ENCODE results near the gene HSH2D. TPM values are rescaled to one million over a fixed set of nuclear protein-coding genes. Genes with fewer than 3 reads are reported as not detected.

HSH2D gene
- total and polyA plus RNA-seq, 9 of the 15 experiments (the other 6 are each of a cell fraction or from before 2014, with no cell fraction given): 0.03 to 1.1 (median 0.35) TPM; not detected in 1

GRCh38 chr19:16159655-16160054, 16.2 kb downstream of the HSH2D start:
- no peak overlapping the region for H3K4me2 ChIP-seq (ENCODE audit: insufficient read depth, low read length)
- H3K27me3 ChIP-seq (ENCODE audit: control insufficient read depth in 2 of 2, insufficient read depth in 2 of 2, low read length in 2 of 2): peaks cover 0 to 4% of the 10 kb centered on the region in 2 experiments; a peak in 1 of 5 replicates
- no peaks in the 10 kb centered on the region for H3K36me3 ChIP-seq (ENCODE audit: control insufficient read depth, insufficient read depth, low read length)
- H3K9me1 ChIP-seq (ENCODE audit: control insufficient read depth, insufficient read depth, low read length): no peaks in the 10 kb centered on the region
- H3K27ac ChIP-seq (ENCODE audit: extremely low read depth, low read depth, low read length): no peak overlapping the region
- intact Hi-C loops (cut with micrococcal nuclease) (no loop called here), in situ Hi-C loops (cut with MboI) (no loop called here)
- H3K4me1 ChIP-seq (replicated peaks in 1 of 2; ENCODE audit: control insufficient read depth in 2 of 2, insufficient read depth in 2 of 2, low read length in 2 of 2): no peaks in the 10 kb centered on the region; a peak in 2 of 5 replicates
- H3K9me3 ChIP-seq (replicated peaks; ENCODE audit: control insufficient read depth, insufficient read depth, low read depth, low read length): no peaks in the 10 kb centered on the region
- H3K4me3 ChIP-seq: no peak overlapping the region
- ATAC-seq (no peak), DNase-seq (ENCODE audit: extremely low read depth in 1 of 4, low spot score in 3 of 4) (no peak), FAIRE-seq (no peak)
- H4K20me1 ChIP-seq (replicated peaks; ENCODE audit: control insufficient read depth, insufficient read depth, low read length): 0 out of 2 replicates have a peak, but pooled peaks cover 3% of the 10 kb centered on the region
- H2AFZ ChIP-seq (ENCODE audit: low read depth, low read length): no peak overlapping the region
- BruUV-seq (replicated peaks): no TSS peak
- TF ChIP-seq HES1 (IDR thresholded peaks at IDR 0.05; ENCODE audit: low read depth) (no peak), RBM25 (IDR thresholded peaks at IDR 0.05; ENCODE audit: low read depth, low read length, severe bottlenecking) (peak; percentile 63), ZFP36 (IDR thresholded peaks at IDR 0.05; ENCODE audit: low read depth, low read length, partially characterized antibody) (peak; percentile 9)
- POLR2A ChIA-PET: interaction anchor here (1.2 kb wide), 1 partner anchor 82 kb away, joined by 5 read pairs; no protein-coding TSS in a partner anchor
- H3K79me2 ChIP-seq (ENCODE audit: control insufficient read depth, insufficient read depth, low read length): no peaks in the 10 kb centered on the region
- CTCF ChIA-PET (ENCODE audit: low intra/inter-chr PET ratio): no interaction called here
- no peak overlapping the region for H3K9ac ChIP-seq (ENCODE audit: insufficient read depth in 1 of 2, low read depth in 2 of 2, low read length in 2 of 2)
- 75% methylated on average over 5 of the region's 5 CpGs for WGBS (ENCODE audit: insufficient coverage, low coverage, missing lambda C conversion rate)

- no peak overlapping the region for H3K4me2 ChIP-seq (ENCODE audit: insufficient read depth, low read length)
- no peak for DNase-seq (ENCODE audit: extremely low read depth in 1 of 4, low spot score in 3 of 4)
- ChIA-PET CTCF (ENCODE audit: low intra/inter-chr PET ratio) (no interaction called here), POLR2A (interaction anchor here (1.1 to 1.2 kb wide), 2 partner anchors 83 to 98 kb away, joined by 3 to 5 read pairs; no protein-coding TSS in a partner anchor)
- no peak overlapping the region for H3K27ac ChIP-seq (ENCODE audit: extremely low read depth, low read depth, low read length)
- H3K9ac ChIP-seq (ENCODE audit: insufficient read depth in 1 of 2, low read depth in 2 of 2, low read length in 2 of 2): no peak overlapping the region
- no peaks in the 10 kb centered on the region; a peak in 2 of 5 replicates for H3K4me1 ChIP-seq (replicated peaks in 1 of 2; ENCODE audit: control insufficient read depth in 2 of 2, insufficient read depth in 2 of 2, low read length in 2 of 2)
- no peaks in the 10 kb centered on the region for H3K79me2 ChIP-seq (ENCODE audit: control insufficient read depth, insufficient read depth, low read length)
- H4K20me1 ChIP-seq (replicated peaks; ENCODE audit: control insufficient read depth, insufficient read depth, low read length): no peaks in the 10 kb centered on the region
- H2AFZ ChIP-seq (ENCODE audit: low read depth, low read length): no peak overlapping the region
- H3K4me3 ChIP-seq: no peak overlapping the region
- FAIRE-seq: no peak
- H3K9me1 ChIP-seq (ENCODE audit: control insufficient read depth, insufficient read depth, low read length): no peaks in the 10 kb centered on the region
- in situ Hi-C loops (cut with MboI): no loop called here
- no peak for ATAC-seq
- no peaks in the 10 kb centered on the region for H3K36me3 ChIP-seq (ENCODE audit: control insufficient read depth, insufficient read depth, low read length)
- no TSS peak for BruUV-seq (replicated peaks)
- 13% methylated on average over 6 of the region's 6 CpGs for WGBS (ENCODE audit: insufficient coverage, low coverage, missing lambda C conversion rate)
- peaks cover 0 to 4% of the 10 kb centered on the region in 2 experiments; a peak in 1 of 5 replicates for H3K27me3 ChIP-seq (ENCODE audit: control insufficient read depth in 2 of 2, insufficient read depth in 2 of 2, low read length in 2 of 2)
- H3K9me3 ChIP-seq (replicated peaks; ENCODE audit: control insufficient read depth, insufficient read depth, low read depth, low read length): no peaks in the 10 kb centered on the region
- intact Hi-C loops (cut with micrococcal nuclease): no loop called here
- TF ChIP-seq SAFB2 (IDR thresholded peaks at IDR 0.05; ENCODE audit: borderline replicate concordance, low read depth, low read length, severe bottlenecking) (no peak), KLF13 (tag; IDR thresholded peaks at IDR 0.05; ENCODE audit: borderline replicate concordance, low read depth) (no peak), ZBTB17 (CRISPR knock-in tag; IDR thresholded peaks at IDR 0.05) (no peak)
These were observed 17.0 kb downstream of the HSH2D start for GRCh38 chr19:16160445-16160942.

Data from K562 (cell line).